Thoracic aorta (tissue), 2 donors: ENCODE measurements around the gene SNX1. TPM values are rescaled to one million over a fixed set of nuclear protein-coding genes. Genes with fewer than 3 reads are reported as not detected.

Source experiments
- ATAC-seq: fragments of 150-250 bp; one replicate; pipeline ENCODE4 v1.8.0; 2017; ENCODE audit warnings: low read depth; ENCODE audit not compliant: insufficient number of reproducible peaks, low FRiP score
- DNase-seq: peaks from one replicate; pipeline ENCODE4 v3.0.0-alpha.2; 2020; ENCODE audit warnings: low spot score
- H3K27ac ChIP-seq, 2 donors: fragments of 200-600 bp; sonication (generic); 1 replicate in 1 of 2; 2 replicates in 1 of 2; pipeline ENCODE4 v1.5.1; 2016; ENCODE audit warnings: mild to moderate bottlenecking in 2 of 2, moderate library complexity in 2 of 2
- H3K27me3 ChIP-seq: fragments of 200-600 bp; sonication (generic); replicated peaks from 2 replicates; pipeline ENCODE4 v1.6.0; 2016; ENCODE audit warnings: mild to moderate bottlenecking; ENCODE audit not compliant: insufficient read depth
- H3K36me3 ChIP-seq: fragments of 200-600 bp; sonication (generic); one replicate; pipeline ENCODE4 v1.5.1; 2016
- H3K4me1 ChIP-seq, 2 donors: fragments of 200-600 bp; sonication (generic); 1 replicate in 1 of 2; 2 replicates in 1 of 2; pipeline versions ENCODE4 v1.5.1 to v1.6.0; 2016; ENCODE audit warnings: low read depth in 2 of 2, mild to moderate bottlenecking in 1 of 2; ENCODE audit not compliant: control insufficient read depth in 1 of 2
- H3K4me3 ChIP-seq: fragments of 200-600 bp; sonication (generic); 2 replicates; pipeline ENCODE4 v1.5.1; 2016; ENCODE audit warnings: mild to moderate bottlenecking
- H3K9me3 ChIP-seq: fragments of 200-600 bp; sonication (generic); 2 replicates; pipeline ENCODE4 v1.5.1; 2016
- CTCF ChIP-seq: fragments of 200-600 bp; sonication (generic); IDR thresholded peaks from one replicate; pipeline ENCODE4 v1.5.1; 2019; ENCODE audit warnings: antibody characterized with exemption
- total RNA-seq, 2 donors: library from RNA; depleted of rRNA; stranded (reverse); fragments of >200 nt; gene quantifications; one replicate each; pipeline versions ENCODE4 v1.1.0 to v1.2.3, GENCODE V29; 2016

SNX1 gene
- total RNA-seq, 2 donors from 2014 or later = 47.2 to 104 TPM

- DNase-seq (no peak), ATAC-seq (no peak)
- Histone ChIP-seq H3K4me1 (no peaks in the 10 kb centered on the region), H3K4me3 (no peak overlapping the region), H3K36me3 (peaks cover 57% of the 10 kb centered on the region), H3K9me3 (no peaks in the 10 kb centered on the region), H3K27me3 (no peaks in the 10 kb centered on the region), H3K27ac (no peak overlapping the region)
- no peak for TF ChIP-seq CTCF
Measured at GRCh38 chr15:64121614-64122013, 25.8 kb downstream of the SNX1 start.

GRCh38 chr15:64122444-64122843 lies 26.7 kb downstream of the SNX1 start:
- Histone ChIP-seq H3K27ac (no peak overlapping the region), H3K9me3 (no peaks in the 10 kb centered on the region), H3K27me3 (no peaks in the 10 kb centered on the region), H3K36me3 (peaks cover 59% of the 10 kb centered on the region), H3K4me3 (no peak overlapping the region), H3K4me1 (no peaks in the 10 kb centered on the region)
- no peak for DNase-seq
- no peak for ATAC-seq
- no peak for TF ChIP-seq CTCF

- H3K4me3 ChIP-seq = no peak overlapping the region
- peaks cover 59% of the 10 kb centered on the region for H3K36me3 ChIP-seq
- ATAC-seq (no peak), DNase-seq (no peak)
- no peaks in the 10 kb centered on the region for H3K9me3 ChIP-seq
- no peaks in the 10 kb centered on the region for H3K27me3 ChIP-seq
- H3K4me1 ChIP-seq = no peaks in the 10 kb centered on the region
- TF ChIP-seq CTCF = no peak
- H3K27ac ChIP-seq = no peak overlapping the region
Measured at GRCh38 chr15:64122936-64123351, 27.2 kb downstream of the SNX1 start.

GRCh38 chr15:64125978-64126377 lies 30.2 kb downstream of the SNX1 start:
- Histone ChIP-seq H3K27me3 (no peaks in the 10 kb centered on the region), H3K27ac (no peak overlapping the region), H3K4me1 (no peaks in the 10 kb centered on the region), H3K36me3 (peaks cover 58% of the 10 kb centered on the region), H3K4me3 (no peak overlapping the region), H3K9me3 (no peaks in the 10 kb centered on the region)
- TF ChIP-seq CTCF = no peak
- ATAC-seq (no peak), DNase-seq (no peak)

- Histone ChIP-seq H3K9me3 (no peaks in the 10 kb centered on the region), H3K4me1 (no peaks in the 10 kb centered on the region), H3K36me3 (peaks cover 70% of the 10 kb centered on the region), H3K27ac (no peak overlapping the region), H3K27me3 (no peaks in the 10 kb centered on the region), H3K4me3 (no peak overlapping the region)
- no peak for TF ChIP-seq CTCF
- ATAC-seq (no peak), DNase-seq (no peak)
Measured at GRCh38 chr15:64127521-64128270, 31.9 kb downstream of the SNX1 start.
